GM19452 (cell line): ENCODE measurements around the gene ADCY1.
"Not testable (repeated sequence)": the region's sequence is repeated elsewhere in the genome, so short reads cannot be mapped to it uniquely, and the experiment has no call there.

Source experiments
- ATAC-seq: cut with Tn5 transposase; IDR thresholded peaks from one replicate; pipeline ENCODE4 v1.9.1; 2021; ENCODE audit not compliant: unreplicated experiment

Gene ADCY1

DNA sequence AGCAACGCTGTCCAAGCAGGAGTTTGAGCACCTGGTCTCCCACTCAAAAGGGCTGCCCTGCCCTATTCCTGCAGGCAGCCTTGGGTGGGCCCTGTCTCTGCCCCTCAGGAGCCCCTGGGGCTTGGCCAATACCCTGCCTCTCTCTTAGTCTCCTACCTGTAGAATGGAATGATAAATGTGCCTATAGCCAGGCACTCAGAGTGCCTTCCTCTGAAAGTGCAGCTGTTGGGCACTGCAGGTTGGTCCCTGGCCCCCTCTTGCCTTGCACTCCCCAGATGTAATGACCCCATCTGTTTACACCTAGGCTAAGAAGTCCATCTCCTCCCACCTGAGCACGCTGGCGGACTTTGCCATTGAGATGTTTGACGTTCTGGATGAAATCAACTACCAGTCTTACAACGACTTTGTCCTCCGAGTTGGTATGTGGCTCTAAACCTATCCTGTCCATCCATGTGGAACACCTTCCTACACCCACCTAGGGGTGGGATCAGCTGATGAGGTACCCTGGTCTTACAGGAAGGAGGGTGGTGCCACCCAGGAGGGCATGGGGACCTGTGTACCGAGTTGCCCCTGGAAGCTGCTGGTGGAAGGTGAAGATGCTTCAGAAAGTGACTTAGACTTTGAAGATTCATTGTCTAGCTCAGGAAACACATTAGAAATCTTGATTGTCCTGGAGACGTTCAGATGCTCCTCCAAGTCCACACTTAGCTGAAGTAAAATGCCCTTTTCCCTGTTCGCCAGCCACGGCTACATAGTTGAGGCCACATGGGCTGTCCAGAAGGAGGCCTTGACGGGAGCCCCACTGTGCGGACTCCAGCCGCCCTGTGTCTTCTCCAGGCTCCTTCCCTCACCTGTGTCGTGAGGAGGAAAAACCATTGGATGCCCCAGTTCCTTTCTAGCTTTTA lies 134.1 kb downstream of the ADCY1 start:
- no peak for ATAC-seq

DNA sequence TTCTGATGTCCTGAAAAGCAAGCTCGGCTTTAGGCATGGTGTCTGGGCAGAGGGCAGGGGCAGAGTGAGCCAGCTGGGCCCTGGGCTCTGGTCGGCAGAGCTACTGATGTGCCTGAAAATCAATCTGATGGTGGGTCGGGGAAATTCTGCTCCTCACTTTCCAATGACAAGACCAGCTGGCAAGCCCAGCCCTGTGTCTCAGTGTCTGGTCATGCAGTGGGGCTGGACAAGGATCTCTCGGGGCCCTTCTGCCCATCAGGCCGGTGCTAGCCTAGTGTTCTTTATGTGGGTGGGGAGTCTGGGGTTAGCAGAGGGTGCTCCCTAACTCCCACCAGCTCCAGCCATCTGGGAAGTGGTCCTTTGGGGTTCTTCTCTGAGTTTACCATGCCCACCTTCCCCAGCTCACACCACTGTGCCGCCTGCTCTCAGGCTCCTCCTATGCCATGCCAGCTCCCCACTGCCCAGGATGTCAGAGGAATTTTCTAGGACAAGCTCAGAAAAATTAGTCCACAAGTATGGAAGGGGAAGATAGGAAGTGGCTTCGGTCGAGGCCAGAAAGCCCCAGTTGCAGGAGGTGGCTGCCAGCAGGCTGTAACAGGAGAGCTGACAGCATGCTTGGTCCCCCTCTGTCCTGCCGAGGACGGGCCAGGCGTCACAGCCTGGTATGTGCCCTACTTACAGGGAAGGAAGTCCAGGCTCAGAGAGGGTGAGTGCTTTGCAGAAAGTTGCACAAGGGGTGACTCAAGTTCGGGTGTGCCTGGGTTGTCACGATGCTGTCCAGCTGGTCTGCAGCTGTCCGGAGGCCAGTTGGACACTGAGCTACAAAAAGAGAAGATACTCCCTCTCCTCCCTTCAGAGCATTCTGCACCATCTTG lies 135.2 kb downstream of the ADCY1 start:
- no peak for ATAC-seq

DNA sequence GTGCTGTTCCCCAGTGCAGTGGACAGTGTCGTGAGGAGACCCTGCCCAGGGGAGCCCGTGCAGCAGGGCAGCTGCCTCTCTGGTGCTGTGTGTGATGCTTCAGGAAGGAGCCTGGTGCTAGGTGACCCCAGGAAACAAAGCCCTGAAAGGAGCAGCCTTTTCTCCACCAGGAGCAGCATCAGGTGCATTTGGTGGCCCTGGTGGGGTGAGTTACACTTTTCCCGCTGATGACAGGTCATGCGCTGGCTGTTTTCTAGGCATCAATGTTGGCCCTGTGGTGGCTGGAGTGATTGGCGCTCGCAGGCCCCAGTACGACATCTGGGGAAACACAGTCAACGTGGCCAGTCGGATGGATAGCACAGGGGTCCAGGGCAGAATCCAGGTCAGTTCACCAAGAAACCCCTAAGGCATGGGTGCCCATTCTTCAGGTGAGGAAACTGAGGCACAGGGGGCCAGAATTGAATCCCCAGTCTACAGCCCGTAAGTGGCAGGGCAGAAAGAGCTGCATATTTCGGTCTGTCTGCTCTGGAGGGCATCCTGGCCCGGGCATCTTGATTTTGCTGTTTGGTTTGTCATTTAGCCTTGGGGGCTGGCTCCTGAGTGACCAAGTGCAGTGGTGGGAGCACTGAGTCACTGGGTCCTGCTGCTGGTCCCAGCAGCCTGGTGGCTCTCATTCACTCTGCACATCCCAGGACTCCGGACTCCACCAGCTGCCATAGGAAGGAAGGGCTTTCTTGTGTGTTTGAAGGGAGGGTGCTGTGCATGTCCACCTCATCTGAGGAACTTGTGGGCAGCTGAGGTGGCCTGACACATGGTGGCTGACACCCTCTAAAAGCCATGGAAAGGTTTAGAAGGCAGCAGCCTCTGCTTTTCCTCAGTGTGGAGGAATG lies 136.3 kb downstream of the ADCY1 start:
- ATAC-seq, result no peak

DNA sequence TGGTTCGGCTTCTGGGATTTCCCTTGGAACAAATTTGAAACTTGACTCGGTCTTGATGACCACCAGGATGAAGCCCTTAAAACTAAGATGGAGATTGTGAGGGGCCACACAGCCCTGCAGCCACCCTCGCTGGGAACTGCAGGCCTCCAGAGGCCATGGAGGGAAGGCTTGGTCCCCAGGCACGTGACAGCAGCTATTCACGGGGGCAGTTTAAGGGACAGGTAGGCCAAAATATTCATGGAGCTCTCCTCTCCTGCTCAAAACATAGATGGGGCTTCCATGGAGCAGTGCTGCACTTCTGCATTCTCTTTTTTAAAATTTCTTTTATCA lies 137.0 kb downstream of the ADCY1 start:
- ATAC-seq, result no peak

DNA sequence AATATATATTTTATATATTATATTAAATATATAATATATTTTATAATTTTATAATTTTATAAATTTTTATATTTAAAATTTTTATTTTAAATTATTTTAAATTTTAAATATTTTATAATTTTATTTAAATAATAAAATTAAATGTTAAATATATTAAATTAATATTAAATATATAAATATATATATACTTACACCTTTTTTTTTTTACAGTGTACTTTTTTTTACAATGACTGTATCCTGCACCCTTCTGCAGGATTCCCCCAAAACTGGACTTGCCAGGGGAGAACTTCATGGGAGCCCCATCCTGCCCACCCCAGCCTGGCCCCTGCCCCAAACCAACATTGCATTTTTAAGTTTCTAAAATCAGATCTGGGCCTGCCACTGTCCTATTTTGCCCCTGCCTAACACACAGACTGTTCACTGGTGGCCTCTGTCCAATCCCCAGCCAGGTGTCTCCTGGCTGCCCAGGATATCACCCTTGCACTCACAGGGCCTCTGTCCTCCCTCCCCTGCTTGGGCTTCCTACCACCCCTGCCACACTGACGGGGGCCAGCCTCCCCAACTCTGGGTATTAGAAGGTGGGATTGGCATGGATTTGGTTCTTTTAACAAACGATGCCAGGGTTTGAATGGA lies 138.0 kb downstream of the ADCY1 start:
- no peak for ATAC-seq

DNA sequence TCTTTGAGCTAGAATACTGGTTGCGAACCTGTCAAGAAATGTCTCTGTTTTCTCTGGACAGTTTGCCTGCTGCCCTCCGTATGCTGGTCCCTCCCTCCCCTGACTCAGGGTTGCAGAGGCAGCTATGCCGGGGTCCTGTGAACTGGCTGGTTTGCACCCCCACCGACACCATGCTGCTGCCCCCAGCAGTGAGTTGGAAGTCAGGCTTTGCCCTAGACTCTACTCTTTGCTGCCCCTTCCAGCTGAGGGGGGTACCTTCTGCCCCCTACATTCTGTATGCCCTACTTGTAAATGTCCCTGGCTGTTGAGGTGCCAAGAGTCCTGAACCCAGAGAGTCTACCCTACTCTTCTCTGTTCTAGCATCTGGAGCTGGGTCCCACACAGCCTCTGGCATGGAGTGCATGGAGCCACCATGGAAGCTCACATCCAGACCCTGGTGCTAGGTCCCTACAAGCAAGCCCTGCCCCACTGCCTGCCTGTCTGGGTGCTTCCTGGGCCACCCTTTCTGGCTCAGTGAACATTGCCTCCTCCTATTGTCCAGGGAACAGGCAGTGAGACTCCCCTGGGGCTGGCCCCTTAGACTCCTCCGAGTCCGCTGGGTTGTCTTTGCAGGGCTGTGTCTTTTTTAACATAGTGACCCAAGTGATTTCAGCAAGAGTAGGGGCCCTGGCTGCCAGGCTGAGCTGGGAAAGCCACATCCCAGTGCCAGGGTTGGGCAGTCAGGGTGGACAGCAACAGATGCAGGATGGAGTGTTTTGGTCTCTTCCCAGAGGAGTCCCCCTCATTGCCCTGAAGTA lies 138.9 kb downstream of the ADCY1 start:
- no peak for ATAC-seq

DNA sequence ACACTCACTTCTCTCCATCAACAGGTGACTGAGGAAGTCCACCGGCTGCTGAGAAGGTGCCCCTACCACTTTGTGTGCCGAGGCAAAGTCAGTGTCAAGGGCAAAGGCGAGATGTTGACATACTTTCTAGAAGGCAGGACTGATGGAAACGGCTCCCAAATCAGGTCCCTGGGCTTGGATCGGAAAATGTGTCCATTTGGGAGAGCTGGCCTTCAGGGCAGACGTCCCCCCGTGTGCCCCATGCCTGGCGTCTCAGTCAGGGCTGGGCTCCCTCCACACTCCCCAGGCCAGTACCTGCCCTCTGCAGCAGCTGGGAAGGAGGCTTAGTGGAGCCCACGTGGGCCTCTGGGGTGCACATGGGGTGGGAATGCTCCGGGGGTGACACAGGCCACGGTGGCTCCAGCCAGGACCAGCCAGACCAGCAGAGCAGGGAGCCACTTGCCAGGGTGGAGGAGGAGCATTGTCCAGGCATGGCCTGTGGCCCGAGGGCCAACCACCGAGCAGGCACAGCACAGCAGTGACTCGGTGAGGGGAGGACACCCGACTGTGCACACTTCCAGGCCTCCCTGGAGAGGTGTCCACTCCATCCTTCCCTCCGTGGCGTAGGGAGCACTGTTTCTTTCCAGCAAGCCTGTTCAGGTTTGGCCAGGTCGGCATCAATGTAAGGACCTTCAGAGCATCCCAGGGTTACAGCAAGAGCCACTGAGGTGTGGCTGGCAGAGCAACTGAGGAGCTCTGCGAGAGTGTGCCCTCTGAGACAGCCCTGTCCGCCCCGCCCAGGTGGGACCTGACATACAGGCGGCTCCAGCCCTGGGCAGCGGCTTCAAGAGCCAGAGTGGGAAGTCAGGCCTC lies 139.7 kb downstream of the ADCY1 start:
- no peak for ATAC-seq

DNA sequence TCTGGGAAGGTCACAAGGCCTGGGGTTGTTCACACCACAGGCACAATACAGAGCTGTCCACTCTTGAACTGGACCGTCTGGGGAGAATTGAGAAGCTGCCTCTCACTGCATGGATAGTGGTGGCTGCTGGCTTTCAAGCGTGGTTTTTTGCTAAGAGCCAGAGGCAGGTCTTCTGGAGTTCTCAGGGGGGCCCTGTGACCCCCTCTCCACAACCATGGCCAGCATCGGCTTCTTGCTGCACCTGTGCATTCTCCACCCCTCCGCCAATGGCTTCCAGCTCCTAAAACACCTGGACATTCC lies 140.3 kb downstream of the ADCY1 start:
- ATAC-seq, result no peak

DNA sequence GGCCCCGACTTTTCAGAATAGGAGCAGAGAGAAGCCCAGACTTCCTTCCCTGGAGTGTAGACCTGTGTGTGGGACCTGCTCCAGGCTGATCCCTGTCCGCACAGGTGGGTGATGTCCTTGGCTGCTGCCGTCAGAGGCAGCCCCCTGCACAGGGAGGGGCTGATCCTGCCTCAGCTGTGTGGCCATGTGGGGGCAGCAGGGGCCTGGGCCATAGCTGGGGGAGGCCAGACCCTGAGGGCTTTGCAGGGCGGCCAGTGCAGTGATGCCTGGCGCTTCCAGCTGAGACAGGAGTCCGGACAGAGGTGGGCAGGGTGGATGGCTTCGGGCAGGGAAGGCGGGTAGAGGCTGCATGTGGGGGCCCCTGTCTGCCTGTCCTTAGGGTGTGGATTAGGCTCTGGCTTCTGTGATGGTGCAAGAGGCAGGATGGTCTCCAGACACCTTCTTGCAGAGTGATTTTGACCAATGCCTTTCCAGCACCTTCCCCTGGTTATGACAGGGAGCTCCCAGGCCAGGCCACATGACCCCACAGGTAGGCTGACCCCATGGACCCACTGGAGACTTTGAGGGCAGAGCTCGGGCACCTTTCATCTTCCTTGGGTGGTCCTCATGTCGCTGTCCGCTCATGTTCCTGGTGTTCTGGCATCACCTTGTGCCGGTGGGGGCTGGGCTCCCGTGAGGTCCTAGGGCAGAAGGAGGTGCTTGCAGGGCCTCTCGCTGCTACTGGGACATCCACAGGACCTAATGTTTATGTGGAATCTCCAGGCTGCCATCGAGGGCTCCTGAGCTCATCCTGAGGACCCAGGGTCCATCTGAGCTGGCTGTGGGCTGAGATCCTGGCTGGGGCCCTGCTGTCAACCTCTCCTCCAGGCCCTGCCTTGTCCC lies 141.5 kb downstream of the ADCY1 start:
- ATAC-seq, result no peak

DNA sequence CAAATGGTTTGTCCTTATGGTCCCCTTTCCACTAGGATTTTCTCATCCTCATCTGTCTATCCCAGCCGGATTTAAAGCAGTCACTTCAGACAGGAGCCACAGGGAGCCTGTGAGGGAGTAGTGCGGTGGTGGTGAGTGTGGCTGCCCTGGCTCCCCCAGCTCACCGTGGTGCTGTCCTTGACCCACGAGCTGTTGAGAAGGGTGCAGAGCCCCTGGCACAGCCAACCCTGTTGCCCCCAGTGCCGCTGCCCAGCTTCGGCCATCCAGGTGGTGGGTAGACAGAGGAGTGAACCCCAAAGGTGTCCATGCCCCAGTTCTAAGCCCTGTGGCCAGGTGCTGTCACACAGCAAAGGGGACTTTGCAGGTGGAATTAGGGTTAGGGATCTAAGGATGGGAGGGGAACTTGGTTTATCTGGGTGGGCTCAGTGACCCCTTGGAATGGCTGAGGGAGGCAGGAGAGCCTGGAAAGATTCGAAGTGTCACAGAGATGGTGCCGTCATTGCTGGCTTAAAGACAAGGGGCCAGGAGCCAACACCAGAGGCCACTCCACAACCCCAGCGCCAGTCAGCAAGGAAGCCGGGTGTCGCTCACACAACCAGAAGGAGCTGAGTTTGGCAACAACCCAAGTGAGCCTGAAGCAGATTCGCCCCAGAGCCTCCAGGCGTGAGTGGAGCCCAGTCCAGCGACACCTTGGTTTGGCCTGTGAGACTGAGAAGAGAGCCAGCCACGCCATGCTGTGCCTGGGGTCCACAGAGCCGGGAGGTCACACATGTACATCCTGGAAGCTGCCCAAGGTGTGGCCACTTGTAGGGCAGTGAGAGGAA lies 142.4 kb downstream of the ADCY1 start:
- ATAC-seq, result no peak

DNA sequence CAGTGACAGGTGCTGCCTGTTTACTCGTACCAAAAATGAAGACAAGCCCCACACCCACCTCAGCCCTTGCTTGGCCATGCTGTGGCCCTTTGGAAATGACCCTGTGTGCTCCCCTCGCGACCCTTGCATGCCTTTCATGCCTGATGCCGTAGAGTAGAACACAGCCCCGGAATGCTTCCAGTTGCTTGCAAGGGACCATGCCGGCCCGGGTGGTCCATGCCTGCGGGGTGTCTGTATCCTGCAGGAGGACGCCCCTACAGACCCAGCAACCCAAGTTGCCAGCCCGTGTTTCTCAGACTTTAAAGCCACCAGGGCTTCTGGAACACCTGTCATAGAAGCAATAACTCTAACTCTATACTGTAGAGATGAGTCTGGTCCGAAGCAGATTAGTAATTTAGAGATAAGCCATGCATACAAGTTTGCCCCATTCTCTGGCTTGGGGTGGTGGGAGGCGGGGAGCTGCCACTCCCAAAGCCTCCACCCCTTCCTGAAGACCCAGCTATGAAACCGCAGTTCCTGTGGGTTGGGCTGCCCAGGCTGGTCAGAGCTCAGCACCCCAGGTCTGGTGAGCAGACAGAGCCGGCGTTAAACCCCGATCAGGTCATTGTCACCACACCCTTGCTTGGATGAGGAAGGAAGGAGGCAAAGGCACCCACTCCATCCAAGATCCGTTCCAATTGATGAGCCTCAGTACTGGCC lies 143.5 kb downstream of the ADCY1 start:
- ATAC-seq, result no peak

DNA sequence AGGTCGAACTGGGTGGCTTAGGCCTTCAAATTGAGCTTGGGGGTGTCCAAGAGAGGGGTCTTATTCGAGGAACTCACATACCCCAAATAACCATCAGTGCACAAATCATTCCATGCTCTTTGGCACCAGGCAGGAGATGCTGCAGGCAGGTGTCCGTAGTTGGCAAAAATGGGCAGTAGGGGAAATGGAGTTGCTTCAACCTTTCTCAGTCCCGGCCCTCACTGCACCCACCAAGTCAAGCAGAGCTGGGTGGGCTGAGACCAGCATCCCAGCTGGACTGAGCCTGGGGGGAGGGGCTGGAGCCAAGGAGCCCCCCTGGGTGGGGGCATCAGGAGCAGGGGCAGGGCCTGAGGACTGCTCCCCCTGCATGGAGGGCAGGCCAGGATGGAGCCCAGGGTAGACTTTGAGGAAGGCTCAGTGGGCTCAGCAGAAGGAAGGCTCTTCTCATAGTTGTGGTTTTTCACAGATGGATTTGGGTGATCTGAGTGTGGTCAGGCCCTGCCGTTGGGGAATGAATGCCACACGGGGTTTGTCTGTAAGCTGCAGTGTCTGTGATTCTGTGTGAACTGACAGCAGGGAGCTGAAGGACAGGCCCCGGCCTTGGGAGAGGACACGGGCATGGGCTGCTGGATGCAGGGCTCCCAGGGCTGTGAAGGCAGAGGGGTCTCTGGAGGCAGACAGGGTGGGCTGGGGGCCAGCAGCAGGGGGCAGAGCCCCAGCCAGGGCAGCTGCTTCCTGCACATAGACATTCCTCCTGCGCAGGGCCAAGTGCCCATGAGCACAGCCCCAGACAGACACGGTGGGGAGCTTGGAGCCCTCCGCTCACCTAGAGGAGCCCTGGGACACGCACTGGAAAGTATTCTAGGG lies 144.5 kb downstream of the ADCY1 start:
- ATAC-seq, result no peak

DNA sequence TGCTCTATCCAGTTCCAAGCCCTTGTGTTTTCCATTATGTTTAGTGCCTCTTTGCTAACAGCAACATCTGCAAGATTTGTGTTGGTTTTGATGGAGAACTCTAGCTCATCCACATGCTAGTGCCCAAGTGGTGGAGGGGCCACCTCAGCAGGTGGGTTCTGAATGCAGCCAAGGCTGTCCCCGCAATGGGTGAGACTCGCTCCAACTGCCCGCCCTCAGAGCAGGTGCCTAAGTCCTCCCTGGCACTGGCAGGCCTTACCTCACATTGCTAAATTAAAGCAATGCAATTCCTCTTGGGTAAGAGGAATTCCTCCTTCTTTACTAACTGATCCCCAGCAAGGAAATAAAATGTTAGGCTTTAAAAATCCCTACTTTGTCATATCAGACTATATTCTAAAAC lies 146.8 kb downstream of the ADCY1 start:
- no peak for ATAC-seq

DNA sequence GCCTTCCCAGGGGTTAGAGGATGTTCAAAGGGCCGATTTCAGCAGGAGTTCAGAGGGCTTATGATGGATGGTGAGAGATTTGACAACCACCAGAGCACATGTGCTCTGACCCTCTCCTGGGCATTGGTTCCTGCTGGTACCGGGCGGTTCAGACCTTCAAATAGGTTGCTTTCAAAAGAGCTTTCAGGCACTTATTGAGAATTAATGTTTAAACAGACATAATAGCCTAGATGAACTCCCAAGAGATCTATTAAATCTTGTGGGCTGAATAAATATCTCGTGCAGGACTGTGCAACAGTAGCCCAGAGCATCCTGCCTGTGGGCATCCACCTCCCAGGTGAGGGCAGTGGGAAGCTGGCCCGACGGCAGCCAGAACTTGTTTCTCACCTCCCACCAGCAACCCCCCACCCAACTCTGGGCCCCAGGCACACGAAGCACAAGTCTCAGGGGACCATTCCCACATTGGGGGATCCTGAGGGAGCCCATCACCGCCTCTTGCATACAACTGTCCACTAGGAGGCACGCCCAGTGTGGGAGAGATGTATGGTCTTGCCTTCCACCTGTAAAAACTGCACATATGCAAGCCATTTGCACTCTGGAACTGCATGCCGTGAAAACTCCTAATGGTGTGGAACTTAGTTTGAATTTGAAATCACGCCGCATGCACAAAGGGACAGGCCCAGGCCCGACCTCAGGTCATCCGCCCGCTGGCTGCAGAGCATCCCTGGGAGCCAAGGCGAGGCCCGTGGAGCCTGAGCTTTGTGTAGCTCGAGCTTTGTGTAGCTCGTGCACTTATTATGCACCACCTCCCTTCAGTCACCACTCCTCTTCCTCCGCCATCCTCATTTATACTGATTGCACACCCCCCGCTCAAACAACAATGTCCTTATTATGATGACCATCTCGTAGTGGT lies 147.8 kb downstream of the ADCY1 start:
- ATAC-seq, result no peak

DNA sequence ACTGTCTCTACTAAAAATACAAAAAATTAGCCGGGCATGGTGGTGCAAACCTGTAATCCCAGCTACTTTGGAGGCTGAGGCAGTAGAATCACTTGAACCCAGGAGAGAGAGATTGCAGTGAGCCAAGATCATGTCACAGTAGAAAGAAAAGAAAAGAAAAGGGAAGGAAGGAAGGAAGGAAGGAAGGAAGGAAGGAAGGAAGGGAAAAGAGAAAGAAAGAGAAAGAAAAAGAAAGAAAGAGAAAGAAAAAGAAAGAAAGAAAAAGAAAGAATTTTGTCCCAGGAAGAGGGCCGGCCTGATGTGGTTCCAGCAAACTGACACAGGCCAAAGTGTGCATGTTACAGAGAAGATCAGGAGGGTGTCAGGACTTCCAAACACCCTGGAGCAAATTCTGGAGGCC lies 151.1 kb downstream of the ADCY1 start:
- ATAC-seq, result not testable (repeated sequence)
